Endothelial cell of umbilical vein (primary cell): ENCODE measurements around the gene RORC. TPM values are rescaled to one million over a fixed set of nuclear protein-coding genes. Genes with fewer than 3 reads are reported as not detected.

ENCODE experiments used
- BruUV-seq: library from RNA; stranded (reverse); fragments of 400-500 nt; replicated peaks from 2 replicates; lab custom pipeline; 2021; lab: Mats Ljungman, UMichigan
- CTCF ChIA-PET: fragments of 300-600, 350-600 bp; sonication (Branson Sonifier 250); formaldehyde crosslinking; loops from one replicate; lab custom pipeline; 2021; ENCODE audit warnings: antibody characterized with exemption, inconsistent platforms; lab: Charles Lee
- POLR2A ChIA-PET: fragments of 300-600, 350-600 bp; sonication (Branson Sonifier 250); formaldehyde crosslinking; loops from one replicate; lab custom pipeline; 2021; ENCODE audit warnings: antibody characterized with exemption, inconsistent platforms; lab: Charles Lee
- DNase-seq: peaks from one replicate; pipeline ENCODE4 v3.0.0-alpha.2; 2011; ENCODE audit warnings: low read depth, low spot score
- FAIRE-seq: peaks from 2 replicates; lab custom pipeline; 2011; peaks lifted over from hg19 to GRCh38; lab: Jason Lieb, UNC
- H2AFZ ChIP-seq: 2 replicates; pipeline ENCODE4 v1.6.0; 2012; ENCODE audit warnings: low read depth, low read length, control low read depth, inconsistent platforms
- H3K27ac ChIP-seq: 2 replicates; pipeline ENCODE4 v1.5.1; 2011; ENCODE audit warnings: low read depth, mild to moderate bottlenecking, control low read depth, low read length, moderate library complexity; ENCODE audit not compliant: insufficient read depth
- H3K27me3 ChIP-seq, 2 experiments: 2 replicates each; pipeline versions ENCODE4 v1.6.0 to v1.6.1; 2011; ENCODE audit warnings: low read length in 2 of 2, mixed read lengths in 1 of 2; ENCODE audit not compliant: control insufficient read depth in 2 of 2, insufficient read depth in 2 of 2
- H3K36me3 ChIP-seq, 2 experiments: 2 replicates in 1 of 2; 3 replicates in 1 of 2; pipeline ENCODE4 v1.5.1; 2011; ENCODE audit warnings: low read length in 2 of 2, mild to moderate bottlenecking in 1 of 2, moderate library complexity in 1 of 2; ENCODE audit not compliant: control insufficient read depth in 2 of 2, insufficient read depth in 2 of 2; ENCODE audit errors: extremely low read depth in 1 of 2
- H3K4me1 ChIP-seq: 3 replicates; pipeline ENCODE4 v1.5.1; 2011; ENCODE audit warnings: mild to moderate bottlenecking, low read length; ENCODE audit not compliant: control insufficient read depth, insufficient read depth; ENCODE audit errors: extremely low read depth
- H3K4me2 ChIP-seq: 2 replicates; pipeline ENCODE4 v1.6.1; 2011; ENCODE audit warnings: low read length, control low read depth, mixed read lengths; ENCODE audit not compliant: insufficient read depth
- H3K4me3 ChIP-seq, 3 experiments: fragments of 200-600 bp in 1 of 3; sonication (generic), shearing (Covaris generic) in 1 of 3; replicated peaks in 1 of 3; 2 replicates each; pipeline ENCODE4 v1.5.1; 2011 to 2016; ENCODE audit warnings: control low read depth in 3 of 3, low read length in 3 of 3, mild to moderate bottlenecking in 2 of 3, inconsistent platforms in 1 of 3, low read depth in 1 of 3, moderate library complexity in 1 of 3; ENCODE audit not compliant: insufficient read depth in 1 of 3
- H3K79me2 ChIP-seq: 2 replicates; pipeline ENCODE4 v1.6.0; 2012; ENCODE audit warnings: low read length, inconsistent platforms; ENCODE audit not compliant: control insufficient read depth, insufficient read depth
- H3K9ac ChIP-seq: replicated peaks from 2 replicates; pipeline ENCODE3; 2011; ENCODE audit warnings: low read length, control low read depth; ENCODE audit not compliant: insufficient read depth; ENCODE audit errors: extremely low read depth
- H3K9me1 ChIP-seq: replicated peaks from 3 replicates; pipeline ENCODE4 v1.6.0; 2011; ENCODE audit warnings: mild to moderate bottlenecking, low read length; ENCODE audit not compliant: control insufficient read depth, insufficient read depth; ENCODE audit errors: extremely low read depth
- H3K9me3 ChIP-seq: replicated peaks from 2 replicates; pipeline ENCODE4 v1.5.1; 2012; ENCODE audit warnings: low read length, inconsistent platforms; ENCODE audit not compliant: control insufficient read depth, insufficient read depth
- H4K20me1 ChIP-seq: replicated peaks from 2 replicates; pipeline ENCODE3; 2011; ENCODE audit warnings: mild to moderate bottlenecking, low read length; ENCODE audit not compliant: control insufficient read depth, insufficient read depth; ENCODE audit errors: extremely low read depth
- CTCF ChIP-seq, 2 donors: IDR thresholded peaks; 1 replicate in 1 of 2; 2 replicates in 1 of 2; pipeline ENCODE4 v1.5.1; 2011; ENCODE audit warnings: low read length in 2 of 2, mild to moderate bottlenecking in 2 of 2, moderate library complexity in 2 of 2, control low read depth in 1 of 2, inconsistent platforms in 1 of 2, low read depth in 1 of 2; ENCODE audit not compliant: insufficient read depth in 1 of 2; ENCODE audit errors: extremely low read depth in 1 of 2
- EZH2 ChIP-seq: IDR thresholded peaks from 2 replicates; pipeline ENCODE4 v1.6.1; 2012; ENCODE audit warnings: borderline replicate concordance, low read depth, mild to moderate bottlenecking, moderate library complexity, low read length, inconsistent platforms; ENCODE audit not compliant: severe bottlenecking
- FOS ChIP-seq: IDR thresholded peaks from 2 replicates; pipeline ENCODE4 v1.6.1; 2011; ENCODE audit warnings: mild to moderate bottlenecking, low read length, moderate library complexity, borderline replicate concordance; ENCODE audit not compliant: insufficient read depth
- GATA2 ChIP-seq: IDR thresholded peaks from 2 replicates; pipeline ENCODE4 v1.7.0; 2011; ENCODE audit warnings: low read depth, mild to moderate bottlenecking, moderate library complexity, mixed read lengths, low read length; ENCODE audit not compliant: insufficient read length, insufficient read depth
- JUN ChIP-seq: IDR thresholded peaks from 2 replicates; pipeline ENCODE4 v1.6.1; 2011; ENCODE audit warnings: borderline replicate concordance, low read depth; ENCODE audit not compliant: insufficient read length, insufficient read depth
- MAX ChIP-seq: IDR thresholded peaks from 2 replicates; pipeline ENCODE4 v1.6.1; 2011; ENCODE audit not compliant: insufficient read depth, insufficient read length
- MYC ChIP-seq: IDR thresholded peaks from one replicate; pipeline ENCODE4 v1.6.1; 2011; ENCODE audit warnings: mild to moderate bottlenecking, low read depth, low read length
- POLR2A ChIP-seq: IDR thresholded peaks from 2 replicates; pipeline ENCODE4 v1.6.1; 2012; ENCODE audit warnings: low read depth, mild to moderate bottlenecking, control low read depth, low read length
- POLR2AphosphoS5 ChIP-seq: IDR thresholded peaks from 2 replicates; pipeline ENCODE4 v1.6.1; 2012; ENCODE audit warnings: low read depth, mild to moderate bottlenecking, control low read depth, low read length, moderate library complexity; ENCODE audit not compliant: insufficient read depth
- dilution Hi-C: fragments of 300-500 bp; cut with MboI; formaldehyde crosslinking; loops from one replicate; pipeline ENCODE4 v1.15.0; 2019; ENCODE audit warnings: low sequenced_read_pairs; ENCODE audit not compliant: extremely low pct_ligation_motif_present
- intact Hi-C: fragments of 100-400 bp; cut with micrococcal nuclease; formaldehyde crosslinking; loops from one replicate; pipeline ENCODE4 v1.10.0; 2022
- polyA plus RNA-seq, 4 experiments: library from polyadenylated mRNA; depleted of rRNA in 3 of 4; stranded (reverse) in 3 of 4; unstranded in 1 of 4; fragments of >200 nt; gene quantifications; 2 replicates each; pipeline versions ENCODE4 v1.2.1 to v1.2.3, GENCODE V29; 2011 to 2012; ENCODE audit warnings: missing spikeins in 1 of 4
- total RNA-seq: library from RNA; stranded (reverse); gene quantifications from 2 replicates; pipeline ENCODE4 v1.2.3, GENCODE V29; 2021

RORC gene
- total and polyA plus RNA-seq, 2 donors (not counting 3 experiments of a cell fraction or from before 2014, with no cell fraction given), result not detected

GRCh38 chr1:151864411-151864810 is 32.8 kb upstream of the RORC start:
- intact Hi-C loops, result no loop called here
- ChIA-PET POLR2A (no interaction called here), CTCF (no interaction called here)
- Histone ChIP-seq H3K27me3 (no peaks in the 10 kb centered on the region), H3K9me3 (no peaks in the 10 kb centered on the region), H3K4me3 (no peak overlapping the region), H3K4me2 (no peak overlapping the region), H3K9ac (no peak overlapping the region), H4K20me1 (no peaks in the 10 kb centered on the region), H3K36me3 (no peaks in the 10 kb centered on the region), H3K9me1 (no peaks in the 10 kb centered on the region), H3K27ac (no peak overlapping the region), H3K4me1 (peaks cover 16% of the 10 kb centered on the region), H2AFZ (no peak overlapping the region), H3K79me2 (no peaks in the 10 kb centered on the region)
- BruUV-seq, result no TSS peak
- TF ChIP-seq EZH2 (no peak), GATA2 (no peak), MAX (no peak), POLR2A (no peak), MYC (no peak)
- dilution Hi-C loops, result no loop called here
- DNase-seq (no peak), FAIRE-seq (no peak)

DNA sequence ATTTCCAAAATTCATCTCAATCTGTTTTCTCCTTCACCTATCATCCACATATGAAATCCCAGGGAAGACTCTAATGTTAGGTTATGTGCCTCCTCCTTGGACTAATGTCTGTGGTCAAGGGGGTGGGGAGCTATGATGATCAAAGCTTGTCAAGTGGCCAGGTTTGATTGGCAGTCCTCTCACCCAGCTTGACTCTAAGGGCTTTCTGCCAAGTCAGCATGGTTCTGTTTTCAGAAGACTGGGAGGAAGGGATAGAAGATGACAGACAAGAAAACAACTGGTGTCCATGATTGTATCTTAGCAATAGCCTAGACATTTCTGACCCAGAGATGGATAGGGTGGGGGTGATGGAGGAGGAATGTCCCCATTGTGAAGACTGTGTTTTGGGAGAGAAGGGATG is 31.0 kb upstream of the RORC start:
- dilution Hi-C loops, result no loop called here
- H4K20me1 ChIP-seq, result no peaks in the 10 kb centered on the region
- intact Hi-C loops, result no loop called here
- H2AFZ ChIP-seq, result no peak overlapping the region
- DNase-seq, result no peak
- no peak overlapping the region for H3K4me3 ChIP-seq
- H3K9me1 ChIP-seq, result no peaks in the 10 kb centered on the region
- ChIA-PET POLR2A (no interaction called here), CTCF (no interaction called here)
- no peaks in the 10 kb centered on the region for H3K27me3 ChIP-seq
- no peaks in the 10 kb centered on the region for H3K79me2 ChIP-seq
- no peaks in the 10 kb centered on the region for H3K36me3 ChIP-seq
- BruUV-seq, result no TSS peak
- no peaks in the 10 kb centered on the region for H3K9me3 ChIP-seq
- H3K9ac ChIP-seq, result no peak overlapping the region
- TF ChIP-seq JUN, result no peak
- no peak for TF ChIP-seq MAX
- no peak for TF ChIP-seq EZH2
- no peak for TF ChIP-seq MYC
- no peak for TF ChIP-seq CTCF (IDR thresholded peaks at IDR 0.05; ENCODE audit: extremely low read depth in 1 of 2, insufficient read depth in 1 of 2, low read depth in 1 of 2, low read length in 2 of 2)
- no peak for TF ChIP-seq POLR2AphosphoS5
- TF ChIP-seq GATA2, result no peak
- no peak for TF ChIP-seq FOS
- TF ChIP-seq POLR2A, result no peak
- H3K4me1 ChIP-seq, result peaks cover 10% of the 10 kb centered on the region
- FAIRE-seq, result no peak
- no peak overlapping the region for H3K4me2 ChIP-seq
- H3K27ac ChIP-seq, result no peak overlapping the region
